ENCODE data around the gene FGF1.
A peak's percentile ranks its signal among the peaks of the same experiment; 100 is the strongest.

FGF1 gene

GRCh38 chr5:142641711-142642110, 44.2 kb downstream of the FGF1 start:
- DNase-seq = no peak

DNA sequence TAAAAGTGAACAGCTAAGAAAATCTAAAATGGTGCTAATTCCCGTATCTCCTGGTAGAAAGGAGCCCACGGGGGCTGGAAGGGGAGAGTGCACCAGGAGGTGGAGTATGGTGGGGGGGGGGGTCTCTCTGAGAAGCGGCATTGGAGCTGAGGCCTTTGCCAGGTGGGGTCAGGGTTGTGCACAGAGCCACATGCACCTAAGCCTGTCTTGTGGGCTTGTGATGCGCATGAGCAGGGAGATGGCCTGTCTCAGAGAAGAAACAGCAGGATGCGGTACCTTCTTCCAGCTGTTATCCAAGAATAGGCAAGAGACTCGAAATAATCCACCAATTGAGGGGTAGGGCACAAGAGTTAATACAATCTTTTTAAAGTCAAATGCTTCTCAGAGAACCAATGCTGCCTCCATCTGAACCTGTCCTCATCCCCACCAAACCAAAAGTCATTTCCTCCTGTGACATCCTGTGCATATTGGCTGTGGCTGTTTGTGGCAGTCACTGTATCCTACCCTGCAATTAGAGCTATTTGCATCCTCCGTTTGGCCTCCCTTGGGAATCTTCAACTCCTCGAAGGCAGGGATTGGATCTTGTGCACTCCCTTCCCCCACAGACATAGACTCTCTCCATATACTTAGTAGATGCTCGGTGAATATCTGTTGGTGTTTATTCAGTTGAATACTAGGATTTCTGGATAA, 45.4 kb downstream of the FGF1 start:
- no peak for DNase-seq

GRCh38 chr5:142639455-142639854, 46.4 kb downstream of the FGF1 start:
- DNase-seq = no peak

GRCh38 chr5:142637871-142638270, 48.0 kb downstream of the FGF1 start:
- DNase-seq = no peak

- DNase-seq = no peak
These were observed 49.1 kb downstream of the FGF1 start for GRCh38 chr5:142636698-142637324.

DNA sequence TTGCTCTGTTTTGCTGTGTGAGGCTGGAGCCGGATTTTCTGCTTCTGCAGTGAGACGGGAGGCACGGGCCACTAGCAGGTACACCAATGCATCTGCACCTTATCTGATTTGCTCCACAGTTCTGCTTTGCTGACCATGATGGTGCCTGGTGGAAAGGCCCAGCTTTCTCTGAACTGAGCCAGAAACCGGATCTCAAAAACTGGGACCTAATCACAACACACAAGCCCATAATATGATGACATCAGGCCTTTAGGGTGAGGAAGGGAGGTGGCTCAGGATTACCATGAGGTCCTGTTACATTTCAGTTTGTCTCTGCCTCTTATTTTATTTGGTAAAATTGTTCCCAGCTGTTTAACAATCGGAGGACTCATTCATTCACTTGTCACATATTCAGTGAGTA, 49.8 kb downstream of the FGF1 start:
- no peak for DNase-seq

GRCh38 chr5:142634216-142635011, 51.5 kb downstream of the FGF1 start:
- no peak for DNase-seq

- no peak for DNase-seq
These were observed 54.9 kb downstream of the FGF1 start for GRCh38 chr5:142630927-142631539.

GRCh38 chr5:142627383-142628217, 58.3 kb downstream of the FGF1 start:
- DNase-seq = no peak

DNA sequence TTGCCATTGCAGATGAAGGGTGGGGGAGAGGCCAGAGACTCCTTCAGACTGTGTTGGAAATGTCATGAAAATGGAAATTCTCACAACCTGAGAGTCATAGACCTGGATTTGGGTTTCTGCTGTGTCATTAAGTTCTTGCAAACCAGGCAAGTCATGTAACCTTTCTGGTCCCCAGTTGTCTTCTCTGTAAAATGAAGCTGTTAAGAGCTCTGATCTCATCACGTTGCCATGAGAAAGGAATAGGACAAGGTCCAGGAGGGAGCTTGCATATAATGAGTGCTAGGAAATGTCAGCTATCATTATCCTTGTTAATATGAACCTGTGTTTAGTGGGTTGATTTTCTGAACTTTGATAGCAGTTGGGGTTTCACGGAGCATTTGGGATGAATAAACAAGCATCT, 59.1 kb downstream of the FGF1 start:
- no peak for DNase-seq

DNA sequence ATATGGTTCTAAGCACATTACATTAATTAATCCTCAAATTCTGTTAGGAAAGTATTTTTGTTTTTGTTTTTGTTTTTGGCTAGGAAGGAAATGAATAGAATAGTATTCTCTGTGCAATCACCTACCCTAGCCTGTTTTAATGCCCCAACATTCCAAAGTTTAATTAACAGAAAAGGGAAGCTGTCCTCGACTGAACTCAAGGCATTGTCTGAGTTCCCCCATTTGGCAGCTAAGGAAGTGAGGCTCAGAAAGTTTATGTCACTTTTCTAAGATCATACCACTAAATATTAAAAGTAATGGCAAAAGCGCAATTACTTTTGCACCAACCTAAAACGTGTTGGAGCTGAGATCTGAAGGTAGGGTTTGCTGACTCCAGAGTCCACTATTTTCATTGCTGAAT, 59.8 kb downstream of the FGF1 start:
- DNase-seq = no peak

DNA sequence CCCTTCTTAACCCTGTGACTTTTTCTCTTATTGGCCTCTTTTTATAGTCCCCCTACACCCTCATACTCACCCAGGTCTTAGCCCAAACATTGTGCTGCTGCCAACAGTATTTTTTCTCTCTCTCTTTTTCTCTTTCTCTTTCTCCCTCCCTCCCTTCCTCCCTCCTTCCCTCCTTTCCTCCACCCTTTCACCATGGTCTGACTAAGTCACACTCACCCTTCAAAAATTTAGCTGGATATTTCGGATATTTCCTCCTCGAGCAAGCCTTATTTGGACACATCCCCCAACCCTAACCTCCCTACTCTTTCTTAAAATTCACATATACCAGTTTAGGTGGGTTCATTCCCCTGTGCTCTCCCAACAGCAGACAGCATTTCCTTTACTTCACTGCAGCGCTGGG, 64.7 kb downstream of the FGF1 start:
- no peak for DNase-seq

- no peak for DNase-seq
These were observed 66.1 kb downstream of the FGF1 start for GRCh38 chr5:142619815-142620214.

- no peak for DNase-seq
These were observed 67.8 kb downstream of the FGF1 start for GRCh38 chr5:142618130-142618523.

DNA sequence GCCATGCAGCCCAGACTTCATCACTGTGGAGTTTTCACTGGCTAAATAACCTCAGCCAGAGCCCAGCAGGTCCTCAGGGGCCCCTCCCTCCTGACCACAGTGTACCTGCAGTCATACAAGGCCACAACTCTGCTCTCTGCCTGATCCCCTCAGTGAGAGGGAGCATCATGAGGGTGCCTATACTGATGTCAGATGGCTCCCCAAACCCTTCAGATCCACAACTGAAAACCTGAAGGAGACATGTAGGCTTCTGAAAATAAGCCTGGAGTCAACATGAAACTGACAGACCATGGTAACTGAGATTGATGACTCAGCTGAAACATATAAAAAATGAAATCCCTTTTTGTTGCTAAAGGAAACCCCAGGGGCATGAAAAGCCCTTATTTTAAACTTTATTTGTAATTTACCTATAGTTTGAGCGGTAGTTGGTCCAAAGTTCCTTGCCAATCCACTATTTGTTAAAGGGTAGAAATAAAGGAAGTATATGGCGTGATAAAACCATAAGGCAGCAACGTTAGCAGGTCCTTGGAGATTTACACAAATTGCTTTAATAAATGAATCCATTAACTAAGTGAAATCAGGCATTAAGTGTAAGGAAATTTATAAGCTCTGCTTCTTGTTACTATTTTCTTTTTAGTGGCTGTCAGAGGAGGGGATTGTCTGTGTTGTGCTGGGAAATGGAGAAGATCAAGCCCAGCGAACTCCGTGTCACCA, 68.3 kb downstream of the FGF1 start:
- no peak for DNase-seq

GRCh38 chr5:142615948-142616347, 69.9 kb downstream of the FGF1 start:
- no peak for DNase-seq

GRCh38 chr5:142614054-142614453, 71.8 kb downstream of the FGF1 start:
- no peak for DNase-seq

GRCh38 chr5:142613271-142613671, 72.6 kb downstream of the FGF1 start:
- no peak for DNase-seq

- DNase-seq = no peak
These were observed 73.2 kb downstream of the FGF1 start for GRCh38 chr5:142612494-142613270.

DNA sequence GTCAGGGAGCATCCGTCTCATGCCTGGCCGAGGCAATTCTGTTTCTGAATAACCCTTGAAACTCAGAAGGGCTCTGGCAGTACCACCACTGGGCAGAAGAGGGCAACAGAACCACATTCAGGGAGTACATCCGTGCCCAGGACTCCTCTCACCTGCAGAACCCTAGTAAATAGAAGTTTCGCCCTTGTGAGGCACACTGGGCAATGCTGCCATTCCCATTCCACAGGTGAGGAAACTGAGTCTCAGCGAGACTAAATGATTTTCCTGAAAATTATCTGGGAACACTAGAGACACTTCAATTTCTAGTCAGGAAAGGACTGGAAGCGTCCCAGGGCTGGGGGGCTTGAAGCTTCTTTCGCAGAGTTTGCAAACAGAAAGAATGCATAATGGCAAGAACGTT, 74.7 kb downstream of the FGF1 start:
- DNase-seq = peak; percentile 62

All from NCI-H2227 treated with DMSO at 0.1 percent for 48 hours (cell line).